Fibroblast of lung (primary cell): ENCODE results near the gene PARP14.

ENCODE experiments used
- EZH2 ChIP-seq: IDR thresholded peaks from 2 replicates; pipeline ENCODE4 v1.5.1; 2012; ENCODE audit warnings: low read length, control low read depth, mild to moderate bottlenecking; ENCODE audit errors: missing control alignments
- TF ChIP-seq, protein P1 (sequence below), 2 donors: IDR thresholded peaks in 1 of 2; conservative IDR thresholded peaks in 1 of 2; 1 replicate in 1 of 2; 2 replicates in 1 of 2; pipeline ENCODE4 v1.5.1; 2011 to 2012; ENCODE audit warnings: low read length in 2 of 2, control low read depth in 1 of 2, inconsistent platforms in 1 of 2, low read depth in 1 of 2, mild to moderate bottlenecking in 1 of 2

DNA sequence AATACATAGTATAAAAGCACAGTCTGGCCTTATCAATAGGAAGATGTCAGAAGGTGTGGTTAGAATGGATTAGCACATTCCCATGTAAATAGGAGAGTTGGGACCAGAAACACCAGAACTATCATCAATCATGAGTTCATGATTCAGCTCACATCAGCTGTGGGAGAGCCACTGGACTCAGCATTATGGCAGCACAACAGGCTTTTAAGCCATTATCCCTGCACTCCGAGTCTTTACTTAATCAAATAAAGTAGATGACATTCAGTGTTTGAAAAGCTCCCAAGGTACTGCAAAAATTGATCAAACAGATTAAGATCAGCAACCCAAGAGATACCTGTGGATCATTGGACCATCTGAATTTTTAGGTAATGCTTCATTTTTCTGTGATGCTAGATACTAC is 24.7 kb downstream of the PARP14 start:
- TF ChIP-seq, protein P1, sequence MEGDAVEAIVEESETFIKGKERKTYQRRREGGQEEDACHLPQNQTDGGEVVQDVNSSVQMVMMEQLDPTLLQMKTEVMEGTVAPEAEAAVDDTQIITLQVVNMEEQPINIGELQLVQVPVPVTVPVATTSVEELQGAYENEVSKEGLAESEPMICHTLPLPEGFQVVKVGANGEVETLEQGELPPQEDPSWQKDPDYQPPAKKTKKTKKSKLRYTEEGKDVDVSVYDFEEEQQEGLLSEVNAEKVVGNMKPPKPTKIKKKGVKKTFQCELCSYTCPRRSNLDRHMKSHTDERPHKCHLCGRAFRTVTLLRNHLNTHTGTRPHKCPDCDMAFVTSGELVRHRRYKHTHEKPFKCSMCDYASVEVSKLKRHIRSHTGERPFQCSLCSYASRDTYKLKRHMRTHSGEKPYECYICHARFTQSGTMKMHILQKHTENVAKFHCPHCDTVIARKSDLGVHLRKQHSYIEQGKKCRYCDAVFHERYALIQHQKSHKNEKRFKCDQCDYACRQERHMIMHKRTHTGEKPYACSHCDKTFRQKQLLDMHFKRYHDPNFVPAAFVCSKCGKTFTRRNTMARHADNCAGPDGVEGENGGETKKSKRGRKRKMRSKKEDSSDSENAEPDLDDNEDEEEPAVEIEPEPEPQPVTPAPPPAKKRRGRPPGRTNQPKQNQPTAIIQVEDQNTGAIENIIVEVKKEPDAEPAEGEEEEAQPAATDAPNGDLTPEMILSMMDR (conservative IDR thresholded peaks at IDR 0.05 in 1 of 2, IDR thresholded peaks at IDR 0.05 in 1 of 2; ENCODE audit: low read depth in 1 of 2, low read length in 2 of 2) = no peak
- TF ChIP-seq EZH2 = no peak
